Activated CD8-positive, alpha-beta memory T cell treated with anti-CD3 and anti-CD28 coated beads for 24 hours (primary cell): ENCODE data around the gene NTNG1.
"Not testable (repeated sequence)": the region's sequence is repeated elsewhere in the genome, so short reads cannot be mapped to it uniquely, and the experiment has no call there.

Experiments
- DNase-seq: peaks from one replicate; pipeline ENCODE4 v3.0.0-alpha.2; 2020

Gene NTNG1

GRCh38 chr1:107140703-107141490, at the start of gene NTNG1:
TSS of gene NTNG1 (plus strand) at chr1:107141039.
- DNase-seq: peak; percentile 55

- no peak for DNase-seq
These were observed 49.4 kb upstream of the NTNG1 start for GRCh38 chr1:107091418-107091817.

GRCh38 chr1:107093395-107093794, 47.4 kb upstream of the NTNG1 start:
- not testable (repeated sequence) for DNase-seq

- no peak for DNase-seq
These were observed 45.2 kb upstream of the NTNG1 start for GRCh38 chr1:107095647-107096046.

- no peak for DNase-seq
These were observed 44.1 kb upstream of the NTNG1 start for GRCh38 chr1:107096690-107097089.

- DNase-seq: no peak
These were observed 41.9 kb upstream of the NTNG1 start for GRCh38 chr1:107098961-107099360.

- DNase-seq: no peak
These were observed 40.4 kb upstream of the NTNG1 start for GRCh38 chr1:107100331-107100984.

- DNase-seq: no peak
These were observed 34.9 kb upstream of the NTNG1 start for GRCh38 chr1:107105914-107106313.

GRCh38 chr1:107110326-107110725, 30.5 kb upstream of the NTNG1 start:
- DNase-seq: no peak

- DNase-seq: no peak
These were observed 24.5 kb upstream of the NTNG1 start for GRCh38 chr1:107116306-107116790.

- no peak for DNase-seq
These were observed 18.6 kb upstream of the NTNG1 start for GRCh38 chr1:107122225-107122624.

GRCh38 chr1:107123741-107124140, 17.1 kb upstream of the NTNG1 start:
- no peak for DNase-seq

GRCh38 chr1:107124694-107125093, 16.1 kb upstream of the NTNG1 start:
- DNase-seq: no peak

GRCh38 chr1:107132195-107132594, 8.6 kb upstream of the NTNG1 start:
- no peak for DNase-seq

- DNase-seq: no peak
These were observed 8.1 kb upstream of the NTNG1 start for GRCh38 chr1:107132780-107133179.

GRCh38 chr1:107135463-107135862, 5.4 kb upstream of the NTNG1 start:
- DNase-seq: no peak

GRCh38 chr1:107138166-107138565, 2.7 kb upstream of the NTNG1 start:
- no peak for DNase-seq

- DNase-seq: no peak
These were observed 1.9 kb upstream of the NTNG1 start for GRCh38 chr1:107138767-107139445.

GRCh38 chr1:107139833-107140702, 771 bp upstream of the NTNG1 start:
- DNase-seq: peak; percentile 58

- DNase-seq: peak; percentile 60
These were observed 770 bp downstream of the NTNG1 start for GRCh38 chr1:107141491-107142126.

- DNase-seq: no peak
These were observed 1.3 kb downstream of the NTNG1 start for GRCh38 chr1:107142140-107142542.

- no peak for DNase-seq
These were observed 1.8 kb downstream of the NTNG1 start for GRCh38 chr1:107142666-107143065.
